NB4 (cell line): ENCODE results near the gene ANXA8L1.
"Not testable (repeated sequence)": the region's sequence is repeated elsewhere in the genome, so short reads cannot be mapped to it uniquely, and the experiment has no call there.

ENCODE experiments used
- MYC ChIP-seq: IDR thresholded peaks from 2 replicates; pipeline ENCODE4 v1.6.1; 2011; ENCODE audit warnings: low read depth, low read length
- POLR2A ChIP-seq: IDR thresholded peaks from 2 replicates; pipeline ENCODE4 v1.6.1; 2011; ENCODE audit warnings: mild to moderate bottlenecking; ENCODE audit not compliant: insufficient read length; ENCODE audit errors: extremely low read depth
- TF ChIP-seq, protein P1 (sequence below): IDR thresholded peaks from one replicate; pipeline ENCODE4 v1.5.1; 2012; ENCODE audit warnings: low read depth, low read length
- TF ChIP-seq, protein P2 (sequence below): IDR thresholded peaks from 2 replicates; pipeline ENCODE4 v1.6.1; 2011; ENCODE audit warnings: low read depth, low read length

DNA sequence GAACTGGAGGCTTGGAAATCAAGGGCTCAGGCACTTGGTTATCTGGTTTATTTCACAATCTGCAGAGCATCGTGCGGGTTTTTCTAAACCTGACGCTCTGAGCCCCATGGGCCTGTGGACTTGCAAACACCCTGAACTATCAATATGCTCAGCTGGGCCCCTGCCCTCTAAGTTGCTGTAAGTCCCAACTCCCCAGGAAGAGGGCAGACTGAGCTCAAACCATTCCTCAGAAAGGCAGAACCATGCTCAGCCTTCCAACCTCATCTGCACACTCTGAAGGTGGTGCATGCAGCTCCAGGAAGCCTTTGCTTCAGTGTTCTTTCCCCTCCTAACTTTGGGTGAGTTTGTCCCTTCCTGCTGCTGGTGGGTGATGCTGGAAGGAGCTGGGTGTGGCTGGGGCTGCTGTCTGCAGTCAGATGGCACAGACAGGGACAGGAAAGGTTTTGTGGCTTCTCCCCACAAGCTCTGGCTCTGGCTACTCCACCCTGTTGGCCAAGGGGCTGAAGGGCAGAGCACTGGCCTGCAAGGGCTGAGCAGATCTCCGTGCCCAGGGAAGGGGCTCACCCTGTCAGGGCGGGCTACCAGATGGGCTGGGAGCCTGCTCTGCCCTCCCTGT, 3.8 kb downstream of the ANXA8L1 start:
- TF ChIP-seq, protein P1, sequence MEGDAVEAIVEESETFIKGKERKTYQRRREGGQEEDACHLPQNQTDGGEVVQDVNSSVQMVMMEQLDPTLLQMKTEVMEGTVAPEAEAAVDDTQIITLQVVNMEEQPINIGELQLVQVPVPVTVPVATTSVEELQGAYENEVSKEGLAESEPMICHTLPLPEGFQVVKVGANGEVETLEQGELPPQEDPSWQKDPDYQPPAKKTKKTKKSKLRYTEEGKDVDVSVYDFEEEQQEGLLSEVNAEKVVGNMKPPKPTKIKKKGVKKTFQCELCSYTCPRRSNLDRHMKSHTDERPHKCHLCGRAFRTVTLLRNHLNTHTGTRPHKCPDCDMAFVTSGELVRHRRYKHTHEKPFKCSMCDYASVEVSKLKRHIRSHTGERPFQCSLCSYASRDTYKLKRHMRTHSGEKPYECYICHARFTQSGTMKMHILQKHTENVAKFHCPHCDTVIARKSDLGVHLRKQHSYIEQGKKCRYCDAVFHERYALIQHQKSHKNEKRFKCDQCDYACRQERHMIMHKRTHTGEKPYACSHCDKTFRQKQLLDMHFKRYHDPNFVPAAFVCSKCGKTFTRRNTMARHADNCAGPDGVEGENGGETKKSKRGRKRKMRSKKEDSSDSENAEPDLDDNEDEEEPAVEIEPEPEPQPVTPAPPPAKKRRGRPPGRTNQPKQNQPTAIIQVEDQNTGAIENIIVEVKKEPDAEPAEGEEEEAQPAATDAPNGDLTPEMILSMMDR: not testable (repeated sequence)
- not testable (repeated sequence) for TF ChIP-seq POLR2A, MYC
- TF ChIP-seq, protein P2, sequence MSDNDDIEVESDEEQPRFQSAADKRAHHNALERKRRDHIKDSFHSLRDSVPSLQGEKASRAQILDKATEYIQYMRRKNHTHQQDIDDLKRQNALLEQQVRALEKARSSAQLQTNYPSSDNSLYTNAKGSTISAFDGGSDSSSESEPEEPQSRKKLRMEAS: not testable (repeated sequence)
